NCI-H2196 treated with DMSO at 0.1 percent for 48 hours (cell line): ENCODE results near the gene MDK.

Experiments
- DNase-seq: peaks from one replicate; lab custom pipeline; 2025; ENCODE audit not compliant: unreplicated experiment; lab: John Stamatoyannopoulos, UW

The MDK gene

DNA sequence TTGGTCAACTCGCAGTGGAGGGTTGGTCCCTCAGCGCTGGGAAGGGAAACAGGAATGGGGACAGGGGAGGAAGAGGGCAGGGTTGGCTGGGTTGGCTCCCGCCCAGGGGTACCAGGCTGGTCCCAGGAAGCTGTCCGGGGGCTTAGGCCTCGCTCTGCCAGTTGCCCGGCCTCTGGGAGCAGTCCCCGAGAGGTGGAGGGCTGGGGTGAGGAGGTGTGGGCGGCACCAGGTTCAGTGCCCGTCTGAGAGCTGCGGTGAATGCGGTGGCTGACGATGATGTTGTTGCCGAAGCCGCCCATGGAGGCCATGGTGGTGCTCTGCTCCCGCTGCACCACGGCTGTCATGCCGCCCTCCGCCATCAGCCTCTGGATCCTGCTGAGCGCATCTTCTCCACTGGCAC lies 16.1 kb downstream of the MDK start:
- DNase-seq: no peak

DNA sequence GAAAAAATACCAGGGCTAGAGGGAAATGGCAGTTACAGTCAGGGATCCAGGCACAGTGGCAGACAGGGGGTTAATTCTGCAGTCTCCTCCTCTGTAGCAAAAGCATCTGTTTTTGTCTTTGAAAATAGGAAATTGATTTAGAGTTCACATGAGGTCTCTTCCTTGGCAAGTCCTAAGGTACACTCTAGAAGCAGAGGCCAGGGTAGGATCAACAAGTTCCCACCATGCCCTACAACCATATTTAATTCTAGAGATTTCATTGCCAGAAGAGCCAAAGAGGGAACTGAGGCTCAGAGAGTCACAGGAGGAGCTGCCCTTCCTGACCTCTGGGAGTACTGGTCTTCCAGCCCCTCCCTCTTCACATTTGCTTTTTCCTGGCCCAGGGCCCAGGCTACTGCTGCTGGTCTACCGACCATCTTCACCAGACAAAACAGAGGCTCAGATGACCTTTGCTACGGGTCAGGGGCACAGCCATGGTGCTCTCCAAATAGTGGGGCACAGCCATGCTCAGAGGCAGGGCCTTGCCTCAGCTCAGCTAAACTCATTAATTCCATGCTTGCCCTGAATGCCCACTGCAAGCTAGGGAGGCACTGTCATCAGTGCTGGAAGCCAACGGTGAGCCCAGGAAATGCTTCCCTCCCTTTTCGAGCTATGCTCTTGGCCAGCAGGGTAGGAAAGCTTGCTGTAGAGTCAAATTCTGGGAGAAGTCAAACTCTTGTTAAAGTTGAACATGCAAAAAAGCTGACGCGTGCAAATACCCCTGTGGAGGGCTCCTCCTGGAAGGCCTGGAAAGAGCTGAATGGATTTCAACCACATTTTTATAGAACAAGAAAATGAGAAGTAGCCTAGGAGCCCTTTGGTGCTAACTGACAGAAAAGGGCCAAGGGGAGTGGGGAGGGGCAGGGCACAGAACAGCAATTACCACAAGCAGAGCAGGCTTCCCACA lies 21.8 kb downstream of the MDK start:
- no peak for DNase-seq

DNA sequence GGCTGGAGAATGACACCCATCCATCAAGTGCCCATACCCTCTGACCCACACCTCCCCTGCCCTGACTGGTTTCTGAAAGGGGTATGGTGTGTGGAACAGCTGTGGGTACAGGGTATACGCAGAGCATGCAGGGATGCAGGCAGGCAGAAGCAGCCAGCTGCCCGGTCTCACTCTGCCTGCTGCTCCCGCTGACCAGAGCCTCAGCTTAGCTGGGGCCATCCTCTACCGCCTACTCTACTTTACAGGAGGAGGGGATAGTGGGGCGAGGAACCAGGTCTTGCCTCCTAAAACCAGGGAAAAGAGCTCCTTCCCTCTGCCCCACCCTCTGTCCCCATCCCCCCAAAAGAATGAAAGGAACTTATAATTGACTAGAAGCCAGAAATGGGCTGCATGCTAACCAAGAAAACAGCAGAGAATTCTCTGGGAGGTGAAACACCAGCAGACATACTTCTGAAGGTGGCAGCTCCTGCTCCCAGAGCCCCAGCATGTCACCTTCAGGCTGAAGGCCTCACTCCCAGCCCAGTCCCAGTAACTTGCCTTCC lies 23.1 kb downstream of the MDK start:
- no peak for DNase-seq

DNA sequence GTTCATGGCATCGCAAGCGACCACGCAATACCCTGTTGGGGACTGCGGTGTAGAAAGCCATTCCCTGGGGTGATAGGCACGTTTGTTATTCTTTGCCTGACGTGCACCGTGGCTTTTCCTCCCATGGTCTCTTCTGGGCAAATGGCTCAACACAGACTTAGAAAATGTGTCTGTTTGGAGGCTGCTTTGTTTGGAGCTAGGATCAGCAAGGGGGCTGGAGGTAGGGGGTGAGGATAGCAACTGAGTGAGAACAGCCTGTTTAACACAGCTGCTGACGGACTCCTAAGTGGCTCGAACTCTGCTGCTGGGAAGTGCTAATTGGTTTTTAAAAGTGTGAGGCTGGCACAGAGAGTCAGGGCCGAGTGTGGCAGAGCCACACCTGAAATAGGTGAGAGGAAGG lies 26.2 kb downstream of the MDK start:
- DNase-seq: no peak

DNA sequence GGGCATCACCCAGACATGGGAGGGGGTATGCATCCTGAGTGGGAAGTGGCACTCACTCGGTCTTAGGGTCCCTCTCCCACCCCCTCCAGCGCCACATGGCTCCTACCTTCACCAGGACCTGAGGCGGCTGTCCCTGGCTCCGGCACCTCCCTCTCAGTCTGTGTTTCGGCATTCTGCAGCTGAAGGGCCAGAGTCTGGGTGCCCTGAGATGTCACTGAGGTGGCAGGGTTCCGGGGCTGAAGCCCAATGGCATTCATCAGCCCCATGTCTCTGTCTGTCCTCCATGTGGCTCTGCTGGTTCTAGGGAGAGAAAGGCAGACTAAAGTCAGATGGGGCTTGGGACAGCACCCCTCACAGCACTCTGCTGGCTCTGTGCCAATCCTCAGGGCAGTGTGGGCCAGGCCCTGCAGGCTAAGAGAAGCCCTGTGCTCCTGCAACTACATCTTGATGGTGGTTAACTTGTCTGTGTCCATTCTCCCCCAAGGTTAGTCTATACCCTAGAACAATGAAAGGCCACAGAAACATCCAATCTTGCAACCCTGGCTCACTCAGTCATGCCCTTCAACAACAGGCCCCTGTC lies 27.0 kb downstream of the MDK start:
- no peak for DNase-seq

DNA sequence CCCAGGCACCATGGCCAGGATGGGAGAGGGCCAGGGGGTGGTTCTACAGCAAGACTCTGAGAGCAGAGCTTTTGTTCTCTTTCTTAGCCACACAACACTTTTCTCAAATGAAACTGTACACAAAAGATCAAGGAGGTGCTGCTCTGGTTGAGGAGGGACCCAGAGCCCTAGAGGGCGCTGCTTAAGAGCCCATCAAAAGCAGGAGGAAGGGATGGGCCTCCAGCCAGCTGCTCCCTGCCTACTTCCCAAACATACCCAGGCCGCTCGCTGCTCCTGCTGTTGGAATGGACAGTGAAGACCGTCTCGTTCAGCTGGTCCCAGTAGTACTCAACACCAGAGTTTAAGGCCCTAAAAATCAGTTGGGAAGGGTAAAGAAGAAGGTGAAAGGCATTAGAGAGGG lies 28.6 kb downstream of the MDK start:
- peak; percentile 31 for DNase-seq

DNA sequence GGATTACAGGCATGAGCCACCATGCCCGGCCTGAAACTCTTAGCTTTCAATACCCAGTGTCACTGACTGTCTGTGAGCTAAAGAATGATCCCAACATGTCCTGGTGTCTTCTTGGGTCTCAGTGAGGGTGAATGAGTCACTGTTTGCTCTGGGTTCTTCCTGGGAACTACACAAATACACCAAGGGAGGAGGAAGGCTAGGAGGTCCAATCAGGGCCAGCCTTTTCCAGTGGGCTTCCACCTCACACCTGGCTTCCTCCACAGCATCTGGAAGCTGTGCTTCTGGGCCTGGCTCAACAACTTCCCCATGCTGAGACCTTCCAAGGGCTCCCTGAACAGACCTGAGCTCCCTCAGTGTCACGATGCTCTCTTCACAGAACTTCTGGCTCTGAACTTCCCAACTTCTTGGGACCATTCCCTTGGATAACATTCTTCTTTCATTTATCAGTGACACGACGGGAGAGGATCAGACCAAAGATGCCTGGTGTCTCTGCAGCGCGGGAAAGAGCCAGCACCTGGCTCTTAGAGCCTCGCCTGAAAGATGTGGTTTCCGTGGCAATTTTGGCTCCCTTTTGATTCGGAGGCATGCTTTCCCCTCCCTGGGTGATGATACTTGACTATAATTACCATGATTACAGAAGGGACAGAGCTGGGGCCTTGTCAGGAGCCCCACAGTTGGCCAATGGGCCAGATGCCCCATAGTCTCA lies 32.4 kb downstream of the MDK start:
- peak; percentile 68 for DNase-seq

DNA sequence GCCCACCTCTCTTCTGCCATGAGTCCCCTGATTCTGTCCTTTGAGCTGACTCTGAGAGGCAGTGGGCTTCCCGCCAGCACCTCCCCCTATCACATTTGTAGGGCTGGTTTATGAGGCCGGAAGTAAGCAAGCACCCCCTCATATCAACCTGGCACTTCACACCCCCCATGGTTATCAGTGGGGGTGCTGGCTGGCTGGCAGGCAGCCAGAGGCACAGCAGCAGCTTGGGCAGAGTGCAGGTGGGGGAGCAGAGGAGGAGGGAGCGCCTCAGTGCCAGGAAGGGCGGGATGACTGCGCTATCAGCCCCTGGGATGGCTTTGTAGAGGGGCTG lies 33.0 kb downstream of the MDK start:
- DNase-seq: peak; percentile 67

DNA sequence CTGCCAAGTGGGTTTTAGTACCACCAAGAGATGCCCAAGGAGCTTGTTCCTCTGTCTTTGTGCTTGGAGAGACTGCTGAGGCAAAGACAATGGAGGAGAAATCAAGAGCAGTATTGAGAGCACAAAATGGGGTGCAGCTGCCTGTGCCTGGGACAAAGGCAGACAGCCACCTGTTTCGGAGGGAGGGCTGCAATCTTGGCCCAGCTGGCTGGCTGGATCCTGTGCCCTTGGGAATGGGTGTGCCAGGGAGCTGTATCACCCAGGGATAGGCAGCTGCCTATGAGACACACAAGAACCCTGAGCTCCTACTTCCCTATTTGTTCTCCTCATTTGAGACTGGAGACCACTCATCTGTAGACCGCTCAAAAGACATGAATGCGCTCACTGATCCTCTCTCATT lies 33.4 kb downstream of the MDK start:
- peak; percentile 47 for DNase-seq

DNA sequence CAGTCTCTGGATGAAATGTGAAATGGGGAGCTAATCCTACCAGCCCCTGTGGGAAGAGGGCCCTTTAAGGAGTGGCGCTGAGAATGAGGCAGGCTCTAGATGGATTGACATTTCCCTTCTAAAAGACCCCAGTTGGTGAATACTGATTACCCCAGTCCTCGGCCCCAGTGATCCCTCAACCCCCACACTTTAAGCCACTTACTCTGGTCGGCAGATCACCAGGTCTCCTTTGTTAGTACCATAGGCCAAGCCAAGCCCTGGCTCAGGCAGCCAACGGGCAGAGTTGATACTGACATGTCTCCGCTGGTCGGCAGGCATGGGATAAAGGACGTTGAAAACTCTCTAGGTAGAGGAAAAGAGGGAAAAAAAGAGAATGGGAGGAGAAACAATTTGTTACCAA lies 36.2 kb downstream of the MDK start:
- no peak for DNase-seq

DNA sequence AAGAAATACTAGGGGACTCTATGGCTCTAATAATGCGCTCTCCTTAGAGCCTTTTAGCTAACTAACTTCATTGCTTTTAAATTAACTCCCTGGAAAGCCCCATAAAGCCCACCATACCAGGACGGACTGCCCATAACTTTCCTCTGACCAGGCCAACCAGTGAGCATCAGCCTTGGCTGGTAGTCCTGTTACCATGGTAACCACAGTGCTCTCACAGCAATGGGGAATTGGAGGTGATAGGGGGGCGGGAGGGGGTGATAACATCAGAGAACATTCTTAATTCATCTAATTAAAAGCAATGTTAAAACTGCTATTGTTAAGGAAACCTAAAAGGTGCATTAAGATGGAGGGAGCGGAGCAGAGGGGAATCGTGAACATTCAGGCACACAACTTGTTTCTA lies 37.3 kb downstream of the MDK start:
- no peak for DNase-seq

DNA sequence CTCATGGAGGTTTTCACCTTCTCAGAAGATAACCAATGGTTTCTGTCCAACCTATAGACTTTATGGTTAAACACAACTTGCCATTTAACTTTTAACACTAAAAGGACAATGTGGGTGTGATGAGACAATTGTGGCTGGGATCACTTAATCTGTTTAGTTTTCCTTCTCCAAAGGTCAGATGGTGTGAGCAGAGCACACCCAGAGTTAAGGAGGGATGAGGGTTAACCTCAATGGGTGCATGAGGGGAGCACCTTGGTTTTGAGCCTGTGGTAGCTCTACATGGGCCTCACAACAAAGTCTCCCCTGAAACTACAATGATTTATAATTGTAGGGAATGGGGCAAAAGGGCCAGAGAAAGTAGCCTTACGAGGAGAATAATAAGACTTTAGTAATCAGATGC lies 39.0 kb downstream of the MDK start:
- no peak for DNase-seq

DNA sequence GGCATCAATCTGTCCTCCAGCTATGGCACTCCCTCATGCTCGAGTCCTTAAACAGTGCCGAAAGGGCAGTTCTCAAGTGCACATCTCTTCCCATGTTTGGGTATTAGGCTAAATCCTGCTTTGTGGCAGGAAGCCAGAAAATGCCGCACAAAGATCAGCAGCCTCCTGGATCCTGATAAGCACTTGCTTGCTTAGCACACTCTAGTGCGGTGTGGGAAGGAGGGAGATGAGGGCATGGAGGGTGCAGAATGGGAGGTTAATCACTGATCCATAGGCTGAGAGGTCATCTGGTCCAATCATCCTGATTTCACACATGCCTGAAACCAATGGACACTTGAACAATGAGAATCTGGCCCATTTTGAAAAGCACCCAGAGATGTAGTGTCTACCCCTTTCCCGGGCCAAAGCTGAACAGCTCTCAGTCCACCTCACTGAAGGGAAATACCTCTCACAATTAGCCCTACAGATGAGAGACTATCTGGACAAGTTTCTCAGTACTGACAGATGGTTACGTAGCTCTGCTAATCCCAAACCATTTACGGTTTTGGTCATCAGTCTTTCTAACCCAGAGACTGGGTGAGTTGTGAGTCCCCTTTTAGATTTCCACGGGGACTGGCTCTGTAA lies 39.9 kb downstream of the MDK start:
- DNase-seq: no peak

DNA sequence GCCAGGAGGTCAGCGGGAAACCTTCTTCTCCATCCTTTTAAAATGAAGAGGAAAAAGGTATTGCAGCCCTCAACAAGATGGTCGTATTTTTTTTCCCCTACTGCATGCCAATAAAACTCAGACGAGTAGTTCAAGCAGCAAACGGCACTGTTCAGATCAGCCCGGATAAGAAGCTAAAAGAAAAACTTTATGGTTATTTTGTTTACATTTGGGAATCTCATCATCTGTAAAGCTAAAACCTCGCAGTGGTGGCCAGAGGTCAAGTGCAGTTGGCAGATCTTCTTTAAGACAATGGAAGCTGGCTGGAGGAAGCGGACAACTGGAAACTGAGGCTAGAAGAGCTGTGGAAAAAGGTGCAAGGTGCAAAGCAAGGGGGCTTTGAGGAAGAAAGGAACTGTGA lies 41.1 kb downstream of the MDK start:
- no peak for DNase-seq

DNA sequence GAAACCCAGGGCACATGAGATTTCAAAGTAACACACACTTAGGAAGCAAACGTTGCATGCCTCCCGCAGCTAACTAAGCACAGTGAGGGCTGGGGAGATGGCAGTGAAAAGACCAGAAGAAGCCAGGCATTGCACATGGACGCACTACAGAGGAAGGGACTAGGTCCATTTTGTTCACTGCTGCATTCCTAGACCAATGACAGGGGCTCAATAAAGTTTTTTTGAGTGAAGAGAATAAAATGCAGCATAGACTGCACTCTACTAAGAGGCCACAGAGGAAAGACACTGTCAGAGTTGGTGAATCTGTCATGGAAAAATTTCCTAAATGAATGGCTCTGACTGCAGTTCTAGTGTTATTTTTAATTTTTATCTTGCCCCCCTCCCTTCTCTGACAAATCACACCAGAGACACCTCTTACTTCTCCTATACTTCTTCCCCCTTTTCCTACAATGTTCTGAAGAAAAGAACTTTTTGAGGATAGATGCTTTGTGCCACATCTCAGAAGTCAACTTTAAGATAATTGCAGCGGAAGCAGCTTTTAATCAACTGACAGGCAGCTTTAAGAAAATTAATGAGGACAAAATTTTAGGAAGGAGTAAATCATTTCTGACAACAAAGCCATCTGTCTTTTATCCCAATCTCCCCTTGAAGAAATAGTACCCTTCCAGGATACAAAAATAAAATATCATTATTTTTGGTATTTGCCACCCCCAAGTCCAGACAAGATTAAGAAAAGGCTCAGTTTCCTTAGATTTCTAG lies 44.9 kb downstream of the MDK start:
- DNase-seq: no peak

DNA sequence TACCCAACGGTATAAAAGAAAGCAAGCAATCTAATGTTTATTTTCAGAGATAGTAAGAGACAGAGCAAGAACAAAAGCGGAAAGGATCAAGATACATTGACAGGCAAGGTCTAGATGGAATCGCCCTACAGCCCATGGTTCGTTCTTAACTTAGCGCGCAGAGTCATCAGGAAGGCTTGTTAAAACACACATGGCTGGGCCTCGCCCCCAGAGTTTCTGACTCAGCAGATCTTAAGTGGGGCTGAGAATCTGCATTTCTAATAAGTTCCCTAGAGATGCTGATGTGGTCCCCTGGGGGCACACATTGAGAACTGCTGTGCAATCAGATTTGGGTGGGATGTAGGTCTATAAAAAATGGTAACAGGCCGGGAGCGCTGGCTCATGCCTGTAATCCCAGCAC lies 45.9 kb downstream of the MDK start:
- DNase-seq: no peak

DNA sequence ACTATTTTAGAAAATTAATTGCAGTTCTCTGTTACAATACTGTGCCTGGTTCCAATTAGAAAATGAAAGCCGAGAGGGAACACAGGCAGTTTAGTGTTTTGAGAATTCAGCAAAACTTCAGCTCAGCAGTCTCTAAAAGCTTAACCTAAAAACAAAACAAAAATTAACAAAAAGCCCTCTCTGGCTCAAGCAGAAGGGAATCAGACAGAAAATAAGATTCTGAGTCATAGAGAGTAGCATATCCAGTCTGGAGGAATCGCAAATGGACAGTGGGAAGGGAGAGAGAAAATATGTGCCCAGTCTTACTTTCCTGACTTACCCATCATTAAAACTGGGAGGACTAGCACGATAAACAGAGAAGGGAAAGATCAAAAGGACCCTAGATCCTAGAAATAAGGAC lies 48.2 kb downstream of the MDK start:
- DNase-seq: no peak

DNA sequence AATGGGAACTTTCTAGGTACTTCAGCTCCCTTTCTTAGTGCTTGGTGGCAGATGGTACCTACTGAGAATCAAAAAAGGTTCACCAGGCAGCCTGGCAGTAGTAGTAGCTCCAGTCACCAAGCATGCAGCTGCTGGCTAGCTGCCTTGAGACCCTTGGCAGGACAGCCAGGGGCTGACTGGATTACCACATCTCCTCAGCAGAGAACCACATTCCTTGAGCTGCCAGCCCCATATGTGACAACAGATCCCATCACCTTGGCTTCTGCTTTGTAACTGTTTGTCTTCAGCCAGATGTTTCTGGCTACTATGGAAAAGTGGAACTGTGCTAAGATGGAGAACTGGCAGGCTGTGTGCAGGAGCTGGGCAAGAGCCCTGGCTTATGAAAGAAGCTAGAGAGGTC lies 49.7 kb downstream of the MDK start:
- no peak for DNase-seq
